GM21423 (cell line): ENCODE measurements around the gene LPAR1.
"Not testable (repeated sequence)": the region's sequence is repeated elsewhere in the genome, so short reads cannot be mapped to it uniquely, and the experiment has no call there.

Experiments used
- ATAC-seq: cut with Tn5 transposase; IDR thresholded peaks from one replicate; pipeline ENCODE4 v1.9.1; 2021; ENCODE audit warnings: mild to moderate bottlenecking, moderate library complexity; ENCODE audit not compliant: unreplicated experiment

LPAR1 gene

DNA sequence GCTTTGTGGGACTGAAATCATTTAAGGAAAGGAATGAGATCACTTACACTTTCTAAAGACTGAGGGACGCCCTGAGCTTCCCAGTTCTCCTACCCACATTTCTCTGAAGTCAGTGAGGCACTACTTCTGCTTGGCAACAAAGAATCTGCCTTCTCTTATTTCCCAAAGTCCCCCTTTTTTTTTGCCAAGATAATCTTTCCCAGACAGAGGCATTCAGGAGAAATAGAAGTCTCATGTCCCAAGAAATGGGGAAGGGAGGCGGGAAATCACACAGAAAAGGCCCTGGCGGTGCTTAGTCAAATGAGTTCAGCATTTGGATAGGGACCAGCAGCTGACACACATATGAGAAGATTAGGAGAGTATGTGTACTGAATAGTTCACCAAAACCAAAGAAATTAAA is 210.0 kb downstream of the LPAR1 start:
- ATAC-seq: no peak

GRCh38 chr9:110826400-110826799 is 211.9 kb downstream of the LPAR1 start:
- not testable (repeated sequence) for ATAC-seq

DNA sequence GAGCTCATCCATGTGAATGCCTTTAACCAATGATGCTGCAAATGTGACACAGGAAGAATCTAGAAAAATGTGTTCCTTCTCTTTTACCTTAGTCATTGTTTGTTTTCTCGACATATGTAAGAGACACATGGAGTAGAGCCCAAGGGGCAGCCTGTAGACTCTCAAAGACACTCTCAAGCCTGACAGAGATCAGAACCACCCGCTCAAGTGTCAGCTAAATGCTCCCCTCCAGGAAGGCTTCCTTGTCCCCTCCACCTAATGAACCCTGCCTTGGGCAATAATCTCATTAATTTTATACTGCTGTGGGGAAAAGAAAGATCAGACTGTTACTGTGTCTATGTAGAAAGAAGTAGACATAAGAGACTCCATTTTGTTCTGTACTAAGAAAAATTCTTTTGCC is 212.3 kb downstream of the LPAR1 start:
- ATAC-seq: no peak

GRCh38 chr9:110825129-110825528 is 213.1 kb downstream of the LPAR1 start:
- not testable (repeated sequence) for ATAC-seq
